Measurements from ENCODE around the gene EXOC6B. TPM values are rescaled to one million over a fixed set of nuclear protein-coding genes. Genes with fewer than 3 reads are reported as not detected.

Gene EXOC6B
- total and polyA plus RNA-seq, 7 donors = 4.4 to 26.8 (median 14.1) TPM

GRCh38 chr2:72827966-72828646, 2.3 kb upstream of the EXOC6B start:
- ATAC-seq (no peak), DNase-seq (no peak)
- no peaks in the 10 kb centered on the region for H3K9me3 ChIP-seq
- TF ChIP-seq CTCF (IDR thresholded peaks at IDR 0.05) = no peak
- H3K27me3 ChIP-seq (ENCODE audit: insufficient read depth in 3 of 3, low read length in 2 of 3) = no peaks in the 10 kb centered on the region
- intact Hi-C loops (cut with DNase I) = loop anchor here in 1 of 2 donors (10.0 kb wide), 1 partner anchor 53 kb away; no protein-coding TSS in a partner anchor
- H3K4me1 ChIP-seq = peaks cover 14% of the 10 kb centered on the region
- H3K36me3 ChIP-seq (ENCODE audit: insufficient read depth in 1 of 2, low read depth in 1 of 2) = no peaks in the 10 kb centered on the region
- 60 to 66% (median 62%) methylated on average over 5 of the region's 5 CpGs for whole genome bisulfite sequencing, 3 donors
- H3K4me3 ChIP-seq = no peak overlapping the region
- H3K27ac ChIP-seq = no peak overlapping the region

- ATAC-seq (no peak), DNase-seq (no peak)
- H3K36me3 ChIP-seq (ENCODE audit: insufficient read depth in 1 of 2, low read depth in 1 of 2) = no peaks in the 10 kb centered on the region
- TF ChIP-seq CTCF (IDR thresholded peaks at IDR 0.05) = no peak
- WGBS, 3 donors = 89 to 98% (median 92%) methylated on average over 1 of the region's 1 CpG
- H3K27ac ChIP-seq = no peak overlapping the region
- no peak overlapping the region for H3K4me3 ChIP-seq
- intact Hi-C loops (cut with DNase I) = loop anchor here in 1 of 2 donors (10.0 kb wide), 1 partner anchor 53 kb away; no protein-coding TSS in a partner anchor
- no peaks in the 10 kb centered on the region for H3K27me3 ChIP-seq (ENCODE audit: insufficient read depth in 3 of 3, low read length in 2 of 3)
- H3K4me1 ChIP-seq = peaks cover 19% of the 10 kb centered on the region
- H3K9me3 ChIP-seq = no peaks in the 10 kb centered on the region
Observed at GRCh38 chr2:72827487-72827886, 1.7 kb upstream of the EXOC6B start.

GRCh38 chr2:72826156-72826477, 284 bp upstream of the EXOC6B start:
- DNase-seq (no peak), ATAC-seq (no peak)
- peak overlapping the region; percentile 94 for H3K4me3 ChIP-seq
- H3K27me3 ChIP-seq (ENCODE audit: insufficient read depth in 3 of 3, low read length in 2 of 3) = no peaks in the 10 kb centered on the region
- no peaks in the 10 kb centered on the region for H3K9me3 ChIP-seq
- H3K4me1 ChIP-seq = peaks cover 19% of the 10 kb centered on the region
- no peak for TF ChIP-seq CTCF (IDR thresholded peaks at IDR 0.05)
- WGBS, 3 donors = 65 to 67% (median 66%) methylated on average over 10 of the region's 10 CpGs
- H3K36me3 ChIP-seq (ENCODE audit: insufficient read depth in 1 of 2, low read depth in 1 of 2) = no peaks in the 10 kb centered on the region
- H3K27ac ChIP-seq = no peak overlapping the region
- intact Hi-C loops (cut with DNase I) = loop anchor here in 1 of 2 donors (10.0 kb wide), 1 partner anchor 51 kb away; no protein-coding TSS in a partner anchor

GRCh38 chr2:72824224-72824842, 1.5 kb downstream of the EXOC6B start:
- peaks cover 19% of the 10 kb centered on the region for H3K4me1 ChIP-seq
- no peak overlapping the region for H3K27ac ChIP-seq
- no peaks in the 10 kb centered on the region for H3K36me3 ChIP-seq (ENCODE audit: insufficient read depth in 1 of 2, low read depth in 1 of 2)
- H3K27me3 ChIP-seq (ENCODE audit: insufficient read depth in 3 of 3, low read length in 2 of 3) = no peaks in the 10 kb centered on the region
- WGBS, 3 donors = 72 to 75% (median 74%) methylated on average over 4 of the region's 4 CpGs
- H3K4me3 ChIP-seq = peak overlapping the region; percentile 94
- TF ChIP-seq CTCF (IDR thresholded peaks at IDR 0.05) = no peak
- no peaks in the 10 kb centered on the region for H3K9me3 ChIP-seq
- DNase-seq (no peak), ATAC-seq (no peak)
- intact Hi-C loops (cut with DNase I) = loop anchor here in 1 of 2 donors (10.0 kb wide), 1 partner anchor 50 kb away; no protein-coding TSS in a partner anchor
